B cell (primary cell): ENCODE results near the gene LHX6. TPM values are rescaled to one million over a fixed set of nuclear protein-coding genes. Genes with fewer than 3 reads are reported as not detected.

Experiments
- ATAC-seq: fragments of 200-7000 bp; cut with Tn5 transposase; one replicate; pipeline ENCODE4 v1.10.0; 2021; ENCODE audit warnings: low read depth, mild to moderate bottlenecking, moderate number of reproducible peaks, moderate library complexity
- CTCF ChIA-PET: fragments of 350-600 bp; sonication (Branson Sonifier 250); formaldehyde crosslinking; loops from one replicate; lab custom pipeline; 2021; ENCODE audit warnings: antibody characterized with exemption, inconsistent platforms; lab: Charles Lee
- POLR2A ChIA-PET: fragments of 350-600 bp; sonication (Branson Sonifier 250); formaldehyde crosslinking; loops from one replicate; lab custom pipeline; 2021; ENCODE audit warnings: antibody characterized with exemption; lab: Charles Lee
- DNase-seq: peaks from one replicate; pipeline ENCODE4 v3.0.0; 2013
- H2AFZ ChIP-seq: 2 replicates; pipeline ENCODE4 v1.6.1; 2012; ENCODE audit warnings: mild to moderate bottlenecking, low read depth, low read length; ENCODE audit not compliant: insufficient read depth, poor library complexity, severe bottlenecking
- H3K27ac ChIP-seq, 2 donors: 1 replicate in 1 of 2; 2 replicates in 1 of 2; pipeline ENCODE4 v1.5.1; 2012 to 2013; ENCODE audit warnings: low read length in 2 of 2, mild to moderate bottlenecking in 2 of 2, moderate library complexity in 1 of 2
- H3K27me3 ChIP-seq, 4 experiments: fragments of 200-600 bp in 1 of 4; sonication (generic) in 1 of 4; replicated peaks in 1 of 4; 1 replicate in 2 of 4; 2 replicates in 2 of 4; pipeline versions ENCODE4 v1.6.1 to v1.7.0; 2013 to 2016; ENCODE audit warnings: low read length in 3 of 4, mild to moderate bottlenecking in 2 of 4, mixed read lengths in 1 of 4, moderate library complexity in 1 of 4; ENCODE audit not compliant: insufficient read depth in 4 of 4, control insufficient read depth in 3 of 4; ENCODE audit errors: control extremely low read depth in 1 of 4
- H3K36me3 ChIP-seq, 2 experiments: replicated peaks in 1 of 2; 1 replicate in 1 of 2; 2 replicates in 1 of 2; pipeline versions ENCODE4 v1.6.1 to v1.7.1; 2013; ENCODE audit warnings: low read length in 1 of 2; ENCODE audit not compliant: insufficient read depth in 2 of 2, control insufficient read depth in 1 of 2; ENCODE audit errors: control extremely low read depth in 1 of 2, extremely low read depth in 1 of 2
- H3K4me1 ChIP-seq, 2 donors: fragments of 200-600 bp in 1 of 2; sonication (generic) in 1 of 2; 1 replicate in 1 of 2; 2 replicates in 1 of 2; pipeline versions ENCODE4 v1.5.1 to v1.6.1; 2013 to 2017; ENCODE audit warnings: low read length in 2 of 2; ENCODE audit not compliant: control insufficient read depth in 2 of 2, insufficient read depth in 2 of 2
- H3K4me2 ChIP-seq: replicated peaks from 2 replicates; pipeline ENCODE3; 2012; ENCODE audit warnings: mild to moderate bottlenecking, low read depth, low read length; ENCODE audit not compliant: poor library complexity, severe bottlenecking
- H3K4me3 ChIP-seq, 5 experiments: fragments of 200-600 bp in 1 of 5; sonication (generic) in 1 of 5; 1 replicate in 3 of 5; 2 replicates in 2 of 5; pipeline versions ENCODE4 v1.5.1 to v1.7.0; 2011 to 2016; ENCODE audit warnings: low read length in 4 of 5, mild to moderate bottlenecking in 4 of 5, low read depth in 2 of 5, control low read depth in 1 of 5, moderate library complexity in 1 of 5; ENCODE audit not compliant: insufficient read depth in 1 of 5; ENCODE audit errors: control extremely low read depth in 1 of 5, extremely low read depth in 1 of 5
- H3K79me2 ChIP-seq: fragments of 200-600 bp; sonication (generic); one replicate; pipeline ENCODE4 v1.6.0; 2016; ENCODE audit warnings: low read length; ENCODE audit not compliant: control insufficient read depth, insufficient read depth
- H3K9ac ChIP-seq: fragments of 200-600 bp; sonication (generic); 2 replicates; pipeline ENCODE4 v1.6.1; 2017; ENCODE audit warnings: mild to moderate bottlenecking, low read length, moderate library complexity
- H3K9me3 ChIP-seq, 3 donors: one replicate each; pipeline versions ENCODE4 v1.6.1 to v1.7.1; 2013; ENCODE audit warnings: low read length in 2 of 3; ENCODE audit not compliant: control insufficient read depth in 2 of 3, insufficient read depth in 1 of 3; ENCODE audit errors: control extremely low read depth in 1 of 3
- H4K20me1 ChIP-seq: 2 replicates; pipeline ENCODE4 v1.6.0; 2012; ENCODE audit warnings: mild to moderate bottlenecking, low read length; ENCODE audit not compliant: insufficient read depth, control insufficient read depth, poor library complexity, severe bottlenecking
- H3K27ac Mint-ChIP-seq: one replicate; pipeline ENCODE4 v1.8.0; 2021; ENCODE audit warnings: mixed read lengths
- H3K27me3 Mint-ChIP-seq: one replicate; pipeline ENCODE4 v1.8.0; 2021; ENCODE audit warnings: mixed read lengths
- H3K4me1 Mint-ChIP-seq: one replicate; pipeline ENCODE4 v1.8.0; 2021; ENCODE audit warnings: mixed read lengths
- H3K4me3 Mint-ChIP-seq: one replicate; pipeline ENCODE4 v1.8.0; 2021; ENCODE audit warnings: mixed read lengths
- H3K9me3 Mint-ChIP-seq: one replicate; pipeline ENCODE4 v1.8.0; 2022; ENCODE audit warnings: mixed read lengths; ENCODE audit not compliant: insufficient read depth
- EZH2 ChIP-seq: IDR thresholded peaks from 2 replicates; pipeline ENCODE4 v1.6.1; 2012; ENCODE audit warnings: borderline replicate concordance, low read depth, mild to moderate bottlenecking, moderate library complexity, low read length; ENCODE audit not compliant: insufficient read depth, poor library complexity, severe bottlenecking
- WGBS: methylation state at CpG from one replicate; pipeline ENCODE4 v1.1.5; 2013; ENCODE audit warnings: missing lambda C conversion rate; ENCODE audit not compliant: insufficient coverage; 5-methylcytosine and 5-hydroxymethylcytosine counted together
- intact Hi-C: fragments of 100-400 bp; cut with micrococcal nuclease; formaldehyde crosslinking; loops from one replicate; pipeline ENCODE4 v1.10.0; 2022
- polyA plus RNA-seq: library from polyadenylated mRNA; depleted of rRNA; stranded (reverse); fragments of >200 nt; gene quantifications from 2 replicates; pipeline ENCODE4 v1.2.3, GENCODE V29; 2012
- total RNA-seq, 2 donors: library from RNA; stranded (reverse); fragments of 120-200 nt in 1 of 2; gene quantifications; 1 replicate in 1 of 2; 2 replicates in 1 of 2; pipeline versions ENCODE4 v1.2.3 to v1.2.4, GENCODE V29; 2013 to 2022
- TF ChIP-seq, protein P1 (sequence below): fragments of 200-600 bp; IDR thresholded peaks from one replicate; pipeline ENCODE4 v1.8.0; 2022; ENCODE audit warnings: antibody characterized with exemption, mild to moderate bottlenecking

Gene LHX6
- total and polyA plus RNA-seq, 2 donors (not counting 1 experiment from before 2014, with no cell fraction given): 0.03 TPM; not detected in 1

DNA sequence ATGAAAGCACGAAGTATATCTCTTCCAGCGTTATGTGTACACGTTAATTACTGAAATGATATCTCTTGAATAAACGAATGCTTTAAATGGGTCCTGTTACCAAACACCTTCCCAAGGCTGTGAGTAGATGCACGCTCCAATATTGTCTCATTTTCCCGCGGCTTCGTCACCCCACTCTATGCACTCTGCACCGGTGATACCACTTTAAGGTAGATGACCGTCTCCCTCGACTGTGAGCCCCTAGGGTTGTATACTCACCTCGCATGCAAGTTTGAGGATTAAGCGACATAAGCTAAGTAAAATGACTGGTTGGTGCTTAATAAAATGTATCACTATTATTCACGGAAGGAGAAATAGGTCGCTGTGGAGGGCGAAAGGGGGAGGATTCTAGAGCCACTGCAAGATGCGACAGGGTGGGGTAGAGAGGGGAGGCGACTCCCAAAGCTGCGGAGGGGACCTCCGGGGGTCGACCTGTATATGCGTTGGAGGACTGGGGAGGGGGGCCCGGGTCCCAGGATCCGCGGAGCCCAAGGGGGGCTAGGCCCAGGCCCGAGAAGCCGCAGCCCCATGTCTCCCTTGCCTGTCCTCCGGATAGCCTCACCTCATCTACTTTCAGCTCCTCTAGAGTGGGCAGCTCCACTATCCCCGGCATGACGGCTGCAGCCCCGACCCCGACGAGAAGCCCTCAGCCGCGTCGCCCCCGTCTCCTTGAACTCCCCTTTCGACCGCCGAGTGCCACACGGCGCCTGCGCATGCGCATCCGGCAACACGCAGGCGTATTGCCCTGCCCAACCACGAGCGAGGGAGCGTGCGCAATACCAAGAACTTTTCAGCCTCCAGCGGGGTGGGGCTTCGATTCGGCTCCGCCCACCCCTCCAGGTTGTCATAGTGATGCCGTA, 69.5 kb downstream of the LHX6 start, which contains the start of the genes MORN5 and NDUFA8:
Gene MORN5, plus strand, starts transcription at position 883 of the 899 bp plus-strand sequence. CDS start 65 bp downstream, outside the sequence.
Gene NDUFA8, minus strand, starts transcription at position 754 of the 899 bp plus-strand sequence. Its CDS starts 102 bp downstream, at position 652.
- POLR2A ChIA-PET: interaction anchor here (1.3 kb wide), 1 partner anchor 106 kb away, joined by 4 read pairs; the partner anchor contains the start of genes MRRF and RBM18
- H3K4me3 ChIP-seq: peak within 1 kb of the TSS; percentile 69 to 97 (median 91)
- H3K4me1 Mint-ChIP-seq: peaks cover 35% of the 10 kb centered on the region
- H3K4me3 Mint-ChIP-seq: peak within 1 kb of the TSS; percentile 96
- H3K4me1 ChIP-seq: peaks cover 9% of the 10 kb centered on the region in 2 donors
- peaks cover 23% of the 10 kb centered on the region for H3K27me3 Mint-ChIP-seq
- peak; percentile 97 for DNase-seq
- CTCF ChIA-PET: interaction anchor here (0.7 to 2.1 kb wide), 7 partner anchors 33 to 1327 kb away, joined by 3 to 5 read pairs (median 3); no protein-coding TSS in a partner anchor
- WGBS: 2% methylated on average over 48 of the region's 56 CpGs
- peak within 1 kb of the TSS; percentile 73 to 83 for H3K27ac ChIP-seq
- no peaks in the 10 kb centered on the region for H3K36me3 ChIP-seq
- H3K4me2 ChIP-seq: peak within 1 kb of the TSS; percentile 77
- peaks cover 0 to 19% (median 0%) of the 10 kb centered on the region in 4 experiments for H3K27me3 ChIP-seq
- H4K20me1 ChIP-seq: no peaks in the 10 kb centered on the region
- intact Hi-C loops: loop anchor here (1.0 to 5.0 kb wide), 4 partner anchors 66 to 1582 kb away; partner anchors contain the start of genes MRRF, PDCL, RBM18 and TTLL11
- peak within 1 kb of the TSS; percentile 92 for H3K27ac Mint-ChIP-seq
- H3K9me3 Mint-ChIP-seq: peaks cover 6% of the 10 kb centered on the region
- ATAC-seq: peak; percentile 97
- H2AFZ ChIP-seq: peak within 1 kb of the TSS; percentile 88
- H3K79me2 ChIP-seq: peaks cover 34% of the 10 kb centered on the region
- TF ChIP-seq, protein P1, sequence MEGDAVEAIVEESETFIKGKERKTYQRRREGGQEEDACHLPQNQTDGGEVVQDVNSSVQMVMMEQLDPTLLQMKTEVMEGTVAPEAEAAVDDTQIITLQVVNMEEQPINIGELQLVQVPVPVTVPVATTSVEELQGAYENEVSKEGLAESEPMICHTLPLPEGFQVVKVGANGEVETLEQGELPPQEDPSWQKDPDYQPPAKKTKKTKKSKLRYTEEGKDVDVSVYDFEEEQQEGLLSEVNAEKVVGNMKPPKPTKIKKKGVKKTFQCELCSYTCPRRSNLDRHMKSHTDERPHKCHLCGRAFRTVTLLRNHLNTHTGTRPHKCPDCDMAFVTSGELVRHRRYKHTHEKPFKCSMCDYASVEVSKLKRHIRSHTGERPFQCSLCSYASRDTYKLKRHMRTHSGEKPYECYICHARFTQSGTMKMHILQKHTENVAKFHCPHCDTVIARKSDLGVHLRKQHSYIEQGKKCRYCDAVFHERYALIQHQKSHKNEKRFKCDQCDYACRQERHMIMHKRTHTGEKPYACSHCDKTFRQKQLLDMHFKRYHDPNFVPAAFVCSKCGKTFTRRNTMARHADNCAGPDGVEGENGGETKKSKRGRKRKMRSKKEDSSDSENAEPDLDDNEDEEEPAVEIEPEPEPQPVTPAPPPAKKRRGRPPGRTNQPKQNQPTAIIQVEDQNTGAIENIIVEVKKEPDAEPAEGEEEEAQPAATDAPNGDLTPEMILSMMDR: no peak
- TF ChIP-seq EZH2: no peak
- H3K9me3 ChIP-seq: peaks cover 0 to 2% (median 1%) of the 10 kb centered on the region in 3 donors
- H3K9ac ChIP-seq: peak within 1 kb of the TSS; percentile 90
